Loucy (cell line): ENCODE data around the gene GRM7.

Source experiments
- H2AFZ ChIP-seq: fragments of 200-600 bp; sonication (generic); 2 replicates; pipeline ENCODE4 v1.6.0; 2016; ENCODE audit warnings: antibody characterized with exemption, mild to moderate bottlenecking, low read length, moderate library complexity
- H3F3A ChIP-seq: fragments of 200-600 bp; 2 replicates; pipeline ENCODE4 v1.6.0; 2016; ENCODE audit warnings: antibody characterized with exemption, low read depth, mild to moderate bottlenecking
- H3K27me3 ChIP-seq: fragments of 200-600 bp; sonication (generic); 2 replicates; pipeline ENCODE4 v1.6.1; 2014; ENCODE audit warnings: low read length, mild to moderate bottlenecking; ENCODE audit not compliant: insufficient read depth, poor library complexity, severe bottlenecking
- H3K36me3 ChIP-seq: fragments of 200-600 bp; sonication (generic); 2 replicates; pipeline ENCODE4 v1.6.1; 2016; ENCODE audit warnings: low read length; ENCODE audit not compliant: insufficient read depth
- H3K4me1 ChIP-seq: fragments of 200-600 bp; sonication (generic); 2 replicates; pipeline ENCODE4 v1.5.1; 2014; ENCODE audit warnings: low read length, mild to moderate bottlenecking; ENCODE audit not compliant: insufficient read depth, poor library complexity, severe bottlenecking
- H3K4me2 ChIP-seq: fragments of 200-600 bp; sonication (generic); 2 replicates; pipeline ENCODE4 v1.6.0; 2014; ENCODE audit warnings: antibody characterized with exemption, low read length, low read depth, mild to moderate bottlenecking; ENCODE audit not compliant: poor library complexity, severe bottlenecking
- H3K4me3 ChIP-seq: fragments of 200-600 bp; sonication (generic); 2 replicates; pipeline ENCODE4 v1.5.1; 2014; ENCODE audit warnings: low read length, mild to moderate bottlenecking, mixed read lengths; ENCODE audit not compliant: poor library complexity, severe bottlenecking
- H3K79me2 ChIP-seq: fragments of 200-600 bp; sonication (generic); 2 replicates; pipeline ENCODE4 v1.6.1; 2014; ENCODE audit warnings: low read length; ENCODE audit not compliant: insufficient read depth
- H3K9ac ChIP-seq: fragments of 200-600 bp; sonication (generic); 2 replicates; pipeline ENCODE4 v1.6.0; 2014; ENCODE audit warnings: mild to moderate bottlenecking, low read depth, low read length, moderate library complexity; ENCODE audit not compliant: poor library complexity, severe bottlenecking
- H3K9me2 ChIP-seq: fragments of 200-600 bp; sonication (generic); replicated peaks from 2 replicates; pipeline ENCODE4 v1.6.1; 2016; ENCODE audit warnings: low read depth, low read length, mixed read lengths
- H3K9me3 ChIP-seq: fragments of 200-600 bp; sonication (generic); 2 replicates; pipeline ENCODE4 v1.6.1; 2014; ENCODE audit warnings: mild to moderate bottlenecking, antibody characterized with exemption, low read length, low read depth; ENCODE audit not compliant: insufficient read depth
- H4K20me1 ChIP-seq: fragments of 200-600 bp; sonication (generic); 2 replicates; pipeline ENCODE4 v1.6.0; 2014; ENCODE audit warnings: antibody characterized with exemption, low read length, mild to moderate bottlenecking; ENCODE audit not compliant: insufficient read depth, poor library complexity, severe bottlenecking
- EZH2phosphoT487 ChIP-seq: fragments of 200-600 bp; IDR thresholded peaks from 2 replicates; pipeline ENCODE4 v1.6.1; 2018; ENCODE audit warnings: antibody characterized with exemption, mild to moderate bottlenecking, moderate library complexity, borderline replicate concordance
- TF ChIP-seq, protein P1 (sequence below): fragments of 200-600 bp; sonication (generic); conservative IDR thresholded peaks from 2 replicates; pipeline ENCODE4 v1.5.1; 2014; ENCODE audit warnings: mild to moderate bottlenecking, antibody characterized with exemption, low read length

GRM7 gene

DNA sequence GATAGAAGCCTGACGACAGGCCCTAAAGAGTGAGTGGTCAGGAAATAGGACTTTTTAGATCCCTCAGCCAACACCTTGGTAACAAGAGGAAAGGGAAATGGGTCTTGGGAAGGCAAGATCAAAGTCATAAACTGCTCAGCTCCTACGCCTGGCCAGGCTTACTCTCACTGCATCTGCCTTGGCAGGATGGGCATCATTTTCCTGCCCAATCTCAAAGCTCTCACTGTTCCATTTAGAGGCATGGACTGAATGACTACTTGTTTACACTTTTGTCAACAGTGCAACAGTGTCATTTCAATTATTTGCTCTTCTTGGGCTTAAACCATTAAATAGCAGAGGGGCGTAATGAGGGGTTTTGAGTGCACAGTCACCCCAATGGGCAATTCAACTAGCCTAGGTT is 808.7 kb downstream of the GRM7 start:
- Histone ChIP-seq H4K20me1 (no peaks in the 10 kb centered on the region), H3K9ac (no peak overlapping the region), H3K9me3 (no peaks in the 10 kb centered on the region), H3K4me3 (no peak overlapping the region), H3K79me2 (no peaks in the 10 kb centered on the region), H2AFZ (no peak overlapping the region), H3K36me3 (no peaks in the 10 kb centered on the region), H3K9me2 (no peaks in the 10 kb centered on the region), H3K4me1 (no peaks in the 10 kb centered on the region), H3K4me2 (no peak overlapping the region), H3K27me3 (no peaks in the 10 kb centered on the region), H3F3A (no peaks in the 10 kb centered on the region)
- TF ChIP-seq EZH2phosphoT487, result no peak
- TF ChIP-seq, protein P1, sequence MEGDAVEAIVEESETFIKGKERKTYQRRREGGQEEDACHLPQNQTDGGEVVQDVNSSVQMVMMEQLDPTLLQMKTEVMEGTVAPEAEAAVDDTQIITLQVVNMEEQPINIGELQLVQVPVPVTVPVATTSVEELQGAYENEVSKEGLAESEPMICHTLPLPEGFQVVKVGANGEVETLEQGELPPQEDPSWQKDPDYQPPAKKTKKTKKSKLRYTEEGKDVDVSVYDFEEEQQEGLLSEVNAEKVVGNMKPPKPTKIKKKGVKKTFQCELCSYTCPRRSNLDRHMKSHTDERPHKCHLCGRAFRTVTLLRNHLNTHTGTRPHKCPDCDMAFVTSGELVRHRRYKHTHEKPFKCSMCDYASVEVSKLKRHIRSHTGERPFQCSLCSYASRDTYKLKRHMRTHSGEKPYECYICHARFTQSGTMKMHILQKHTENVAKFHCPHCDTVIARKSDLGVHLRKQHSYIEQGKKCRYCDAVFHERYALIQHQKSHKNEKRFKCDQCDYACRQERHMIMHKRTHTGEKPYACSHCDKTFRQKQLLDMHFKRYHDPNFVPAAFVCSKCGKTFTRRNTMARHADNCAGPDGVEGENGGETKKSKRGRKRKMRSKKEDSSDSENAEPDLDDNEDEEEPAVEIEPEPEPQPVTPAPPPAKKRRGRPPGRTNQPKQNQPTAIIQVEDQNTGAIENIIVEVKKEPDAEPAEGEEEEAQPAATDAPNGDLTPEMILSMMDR, result no peak

DNA sequence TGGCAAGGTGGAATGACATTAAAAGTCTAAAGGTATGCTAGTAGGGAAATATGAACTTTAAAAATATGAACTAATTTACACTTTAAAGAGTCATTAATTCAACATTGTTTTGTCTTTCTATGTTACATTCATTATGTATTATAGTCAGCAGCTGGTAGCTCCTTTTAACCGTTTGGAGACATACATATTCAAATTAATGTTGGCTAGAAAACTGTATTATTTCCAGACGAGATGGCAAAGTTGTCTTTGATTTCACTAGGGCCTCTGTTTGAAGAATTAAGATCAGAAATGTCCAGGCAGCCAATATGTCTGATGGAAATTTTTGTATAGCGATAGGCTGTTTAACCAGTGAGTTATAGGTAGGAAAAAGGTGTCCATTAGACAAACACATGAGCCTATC is 817.6 kb downstream of the GRM7 start:
- H3K9ac ChIP-seq, result no peak overlapping the region
- no peak overlapping the region for H3K4me3 ChIP-seq
- no peaks in the 10 kb centered on the region for H4K20me1 ChIP-seq
- H2AFZ ChIP-seq, result no peak overlapping the region
- H3K36me3 ChIP-seq, result no peaks in the 10 kb centered on the region
- no peaks in the 10 kb centered on the region for H3F3A ChIP-seq
- no peaks in the 10 kb centered on the region for H3K9me2 ChIP-seq
- H3K9me3 ChIP-seq, result no peaks in the 10 kb centered on the region
- no peak overlapping the region for H3K4me2 ChIP-seq
- H3K27me3 ChIP-seq, result no peaks in the 10 kb centered on the region
- no peaks in the 10 kb centered on the region for H3K4me1 ChIP-seq
- TF ChIP-seq EZH2phosphoT487, result no peak
- TF ChIP-seq, protein P1, result no peak
- no peaks in the 10 kb centered on the region for H3K79me2 ChIP-seq

DNA sequence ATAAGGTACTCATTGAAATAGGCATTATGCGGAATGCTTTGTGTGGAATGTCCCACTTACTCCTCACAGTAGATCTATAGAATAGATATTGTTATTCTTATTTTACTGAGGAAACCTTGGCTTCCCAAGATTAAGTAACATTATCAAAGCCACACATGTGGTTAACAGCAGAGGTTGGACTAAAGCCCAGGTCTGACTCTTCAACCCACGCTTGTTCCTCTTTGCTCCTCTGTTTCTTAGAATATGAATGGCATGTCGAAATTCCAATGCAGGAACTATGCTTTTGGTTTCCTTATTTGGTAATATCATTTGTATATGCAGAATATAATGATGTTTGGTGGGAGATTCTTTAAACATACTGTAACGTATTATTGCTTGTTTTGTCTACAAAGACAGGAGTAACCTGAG is 821.9 kb downstream of the GRM7 start:
- H3F3A ChIP-seq, result no peaks in the 10 kb centered on the region
- no peaks in the 10 kb centered on the region for H3K36me3 ChIP-seq
- H3K4me2 ChIP-seq, result no peak overlapping the region
- no peaks in the 10 kb centered on the region for H3K4me1 ChIP-seq
- no peaks in the 10 kb centered on the region for H3K9me2 ChIP-seq
- H3K79me2 ChIP-seq, result no peaks in the 10 kb centered on the region
- no peaks in the 10 kb centered on the region; the same call in 1 of the 2 replicates for H3K9me3 ChIP-seq
- no peak overlapping the region for H3K9ac ChIP-seq
- H3K4me3 ChIP-seq, result no peak overlapping the region
- H2AFZ ChIP-seq, result no peak overlapping the region
- TF ChIP-seq, protein P1, result no peak
- TF ChIP-seq EZH2phosphoT487, result no peak
- H3K27me3 ChIP-seq, result no peaks in the 10 kb centered on the region
- no peaks in the 10 kb centered on the region for H4K20me1 ChIP-seq
